IMR-90 (cell line): ENCODE data around the gene PEX6.

Source experiments
- BHLHE40 ChIP-seq: fragments of 150-350 bp; IDR thresholded peaks from 2 replicates; pipeline ENCODE4 v1.6.1; 2016; ENCODE audit warnings: mild to moderate bottlenecking, low read depth, low read length
- CEBPB ChIP-seq: IDR thresholded peaks from 2 replicates; pipeline ENCODE4 v1.6.1; 2012; ENCODE audit warnings: low read depth, low read length, improper control_type of control experiment
- FOS ChIP-seq: fragments of 150-350 bp; IDR thresholded peaks from 2 replicates; pipeline ENCODE4 v1.6.1; 2016; ENCODE audit warnings: low read depth, low read length
- MAFK ChIP-seq: IDR thresholded peaks from 2 replicates; pipeline ENCODE4 v1.6.1; 2012; ENCODE audit warnings: low read depth, low read length, improper control_type of control experiment
- MAZ ChIP-seq: IDR thresholded peaks from 2 replicates; pipeline ENCODE4 v1.6.1; 2012; ENCODE audit warnings: low read depth, mild to moderate bottlenecking, low read length, improper control_type of control experiment, moderate library complexity, borderline replicate concordance
- NFE2L2 ChIP-seq: fragments of 150-350 bp; IDR thresholded peaks from 2 replicates; pipeline ENCODE4 v1.6.1; 2016; ENCODE audit warnings: low read depth, mild to moderate bottlenecking, low read length
- POLR2A ChIP-seq: IDR thresholded peaks from 2 replicates; pipeline ENCODE4 v1.6.1; 2012; ENCODE audit warnings: mild to moderate bottlenecking, low read depth, low read length
- RAD21 ChIP-seq: IDR thresholded peaks from 2 replicates; pipeline ENCODE4 v1.6.1; 2012; ENCODE audit warnings: low read length, improper control_type of control experiment
- TF ChIP-seq, protein P1 (sequence below): conservative IDR thresholded peaks from 2 replicates; pipeline ENCODE4 v1.5.1; 2012; ENCODE audit warnings: mild to moderate bottlenecking, low read depth, low read length, improper control_type of control experiment
- TF ChIP-seq, protein P2 (sequence below): fragments of 150-350 bp; IDR thresholded peaks from 2 replicates; pipeline ENCODE4 v1.6.1; 2017; ENCODE audit warnings: mild to moderate bottlenecking, antibody characterized with exemption, low read length, low read depth
- TF ChIP-seq, protein P3 (sequence below): fragments of 150-350 bp; IDR thresholded peaks from 2 replicates; pipeline ENCODE4 v1.6.1; 2016; ENCODE audit warnings: low read depth, mild to moderate bottlenecking, low read length, moderate library complexity, borderline replicate concordance

DNA sequence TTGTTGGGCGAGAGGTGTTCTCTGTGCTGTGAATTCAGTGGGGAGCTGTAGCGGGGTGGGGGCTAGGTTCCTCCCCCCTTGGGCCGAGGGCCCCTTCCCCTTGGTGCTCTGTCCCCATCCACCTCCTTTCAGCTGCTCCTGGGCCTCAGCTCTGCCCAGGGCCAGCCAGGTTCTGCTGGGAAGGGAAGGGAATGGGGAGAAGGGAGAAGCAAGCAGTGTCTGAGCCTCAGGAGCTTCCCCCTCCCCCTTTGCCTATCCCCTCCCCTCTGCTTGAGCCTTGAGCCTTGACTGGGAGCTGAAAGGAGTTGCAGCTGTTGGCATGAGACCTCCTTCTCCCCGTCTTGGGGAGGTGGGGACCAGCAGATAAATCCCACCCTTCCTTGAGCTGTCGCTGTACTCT lies 41.9 kb upstream of the PEX6 start:
- TF ChIP-seq, protein P1, sequence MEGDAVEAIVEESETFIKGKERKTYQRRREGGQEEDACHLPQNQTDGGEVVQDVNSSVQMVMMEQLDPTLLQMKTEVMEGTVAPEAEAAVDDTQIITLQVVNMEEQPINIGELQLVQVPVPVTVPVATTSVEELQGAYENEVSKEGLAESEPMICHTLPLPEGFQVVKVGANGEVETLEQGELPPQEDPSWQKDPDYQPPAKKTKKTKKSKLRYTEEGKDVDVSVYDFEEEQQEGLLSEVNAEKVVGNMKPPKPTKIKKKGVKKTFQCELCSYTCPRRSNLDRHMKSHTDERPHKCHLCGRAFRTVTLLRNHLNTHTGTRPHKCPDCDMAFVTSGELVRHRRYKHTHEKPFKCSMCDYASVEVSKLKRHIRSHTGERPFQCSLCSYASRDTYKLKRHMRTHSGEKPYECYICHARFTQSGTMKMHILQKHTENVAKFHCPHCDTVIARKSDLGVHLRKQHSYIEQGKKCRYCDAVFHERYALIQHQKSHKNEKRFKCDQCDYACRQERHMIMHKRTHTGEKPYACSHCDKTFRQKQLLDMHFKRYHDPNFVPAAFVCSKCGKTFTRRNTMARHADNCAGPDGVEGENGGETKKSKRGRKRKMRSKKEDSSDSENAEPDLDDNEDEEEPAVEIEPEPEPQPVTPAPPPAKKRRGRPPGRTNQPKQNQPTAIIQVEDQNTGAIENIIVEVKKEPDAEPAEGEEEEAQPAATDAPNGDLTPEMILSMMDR, result no peak
- TF ChIP-seq MAFK, result no peak
- TF ChIP-seq MAZ, result no peak
- no peak for TF ChIP-seq BHLHE40
- no peak for TF ChIP-seq POLR2A
- TF ChIP-seq, protein P2, sequence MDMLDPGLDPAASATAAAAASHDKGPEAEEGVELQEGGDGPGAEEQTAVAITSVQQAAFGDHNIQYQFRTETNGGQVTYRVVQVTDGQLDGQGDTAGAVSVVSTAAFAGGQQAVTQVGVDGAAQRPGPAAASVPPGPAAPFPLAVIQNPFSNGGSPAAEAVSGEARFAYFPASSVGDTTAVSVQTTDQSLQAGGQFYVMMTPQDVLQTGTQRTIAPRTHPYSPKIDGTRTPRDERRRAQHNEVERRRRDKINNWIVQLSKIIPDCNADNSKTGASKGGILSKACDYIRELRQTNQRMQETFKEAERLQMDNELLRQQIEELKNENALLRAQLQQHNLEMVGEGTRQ, result no peak
- no peak for TF ChIP-seq RAD21
- TF ChIP-seq CEBPB, result no peak
- TF ChIP-seq, protein P3, sequence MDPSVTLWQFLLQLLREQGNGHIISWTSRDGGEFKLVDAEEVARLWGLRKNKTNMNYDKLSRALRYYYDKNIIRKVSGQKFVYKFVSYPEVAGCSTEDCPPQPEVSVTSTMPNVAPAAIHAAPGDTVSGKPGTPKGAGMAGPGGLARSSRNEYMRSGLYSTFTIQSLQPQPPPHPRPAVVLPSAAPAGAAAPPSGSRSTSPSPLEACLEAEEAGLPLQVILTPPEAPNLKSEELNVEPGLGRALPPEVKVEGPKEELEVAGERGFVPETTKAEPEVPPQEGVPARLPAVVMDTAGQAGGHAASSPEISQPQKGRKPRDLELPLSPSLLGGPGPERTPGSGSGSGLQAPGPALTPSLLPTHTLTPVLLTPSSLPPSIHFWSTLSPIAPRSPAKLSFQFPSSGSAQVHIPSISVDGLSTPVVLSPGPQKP, result no peak
- no peak for TF ChIP-seq NFE2L2
- TF ChIP-seq FOS, result no peak
